ENCODE data around the gene KCNIP3.

Gene KCNIP3

GRCh38 chr2:95323347-95324155 lies 26.4 kb downstream of the KCNIP3 start:
- Mint-ChIP-seq H3K4me3 (no peak overlapping the region), H3K27me3 (no peaks in the 10 kb centered on the region), H3K36me3 (no peaks in the 10 kb centered on the region), H3K4me1 (no peaks in the 10 kb centered on the region), H3K9me3 (no peaks in the 10 kb centered on the region), H3K27ac (no peak overlapping the region)

- Mint-ChIP-seq H3K36me3 (no peaks in the 10 kb centered on the region), H3K27me3 (no peaks in the 10 kb centered on the region), H3K4me3 (no peak overlapping the region), H3K4me1 (no peaks in the 10 kb centered on the region), H3K9me3 (no peaks in the 10 kb centered on the region), H3K27ac (no peak overlapping the region)
Measured at GRCh38 chr2:95325026-95325425, 27.9 kb downstream of the KCNIP3 start.

- H3K9me3 Mint-ChIP-seq: no peaks in the 10 kb centered on the region
- H3K27me3 Mint-ChIP-seq: no peaks in the 10 kb centered on the region
- no peaks in the 10 kb centered on the region for H3K36me3 Mint-ChIP-seq
- no peak overlapping the region for H3K27ac Mint-ChIP-seq
- no peak overlapping the region for H3K4me3 Mint-ChIP-seq
- H3K4me1 Mint-ChIP-seq: no peaks in the 10 kb centered on the region
Measured at GRCh38 chr2:95325590-95326432, 28.7 kb downstream of the KCNIP3 start.

GRCh38 chr2:95326433-95327140 lies 29.4 kb downstream of the KCNIP3 start:
- H3K9me3 Mint-ChIP-seq: no peaks in the 10 kb centered on the region
- H3K36me3 Mint-ChIP-seq: no peaks in the 10 kb centered on the region
- H3K4me1 Mint-ChIP-seq: no peaks in the 10 kb centered on the region
- no peaks in the 10 kb centered on the region for H3K27me3 Mint-ChIP-seq
- no peak overlapping the region for H3K27ac Mint-ChIP-seq
- no peak overlapping the region for H3K4me3 Mint-ChIP-seq

GRCh38 chr2:95327861-95328260 lies 30.7 kb downstream of the KCNIP3 start:
- Mint-ChIP-seq H3K27me3 (no peaks in the 10 kb centered on the region), H3K27ac (no peak overlapping the region), H3K4me3 (no peak overlapping the region), H3K4me1 (no peaks in the 10 kb centered on the region), H3K36me3 (no peaks in the 10 kb centered on the region), H3K9me3 (no peaks in the 10 kb centered on the region)

GRCh38 chr2:95328358-95329125 lies 31.4 kb downstream of the KCNIP3 start:
- H3K9me3 Mint-ChIP-seq: no peaks in the 10 kb centered on the region
- H3K27ac Mint-ChIP-seq: no peak overlapping the region
- no peaks in the 10 kb centered on the region for H3K36me3 Mint-ChIP-seq
- no peak overlapping the region for H3K4me3 Mint-ChIP-seq
- no peaks in the 10 kb centered on the region for H3K27me3 Mint-ChIP-seq
- no peaks in the 10 kb centered on the region for H3K4me1 Mint-ChIP-seq

- Mint-ChIP-seq H3K27ac (no peak overlapping the region), H3K27me3 (no peaks in the 10 kb centered on the region), H3K36me3 (no peaks in the 10 kb centered on the region), H3K4me1 (no peaks in the 10 kb centered on the region), H3K9me3 (no peaks in the 10 kb centered on the region), H3K4me3 (no peak overlapping the region)
Measured at GRCh38 chr2:95329401-95329800, 32.3 kb downstream of the KCNIP3 start.

- no peaks in the 10 kb centered on the region for H3K27me3 Mint-ChIP-seq
Measured at GRCh38 chr2:95329891-95330793, 33.0 kb downstream of the KCNIP3 start.

GRCh38 chr2:95330794-95331338 lies 33.7 kb downstream of the KCNIP3 start:
- Mint-ChIP-seq H3K27ac (no peak overlapping the region), H3K4me1 (no peaks in the 10 kb centered on the region), H3K27me3 (no peaks in the 10 kb centered on the region), H3K4me3 (no peak overlapping the region), H3K36me3 (no peaks in the 10 kb centered on the region), H3K9me3 (no peaks in the 10 kb centered on the region)

More at GRCh38 chr2:95329891-95330793, 33.0 kb downstream of the KCNIP3 start:
- no peak overlapping the region for H3K27ac Mint-ChIP-seq
- no peaks in the 10 kb centered on the region for H3K4me1 Mint-ChIP-seq
- no peaks in the 10 kb centered on the region for H3K9me3 Mint-ChIP-seq
- H3K4me3 Mint-ChIP-seq: no peak overlapping the region
- no peaks in the 10 kb centered on the region for H3K36me3 Mint-ChIP-seq

- no peaks in the 10 kb centered on the region for H3K4me1 Mint-ChIP-seq
- no peak overlapping the region for H3K27ac Mint-ChIP-seq
- H3K36me3 Mint-ChIP-seq: no peaks in the 10 kb centered on the region
- no peaks in the 10 kb centered on the region for H3K27me3 Mint-ChIP-seq
- H3K9me3 Mint-ChIP-seq: no peaks in the 10 kb centered on the region
- no peak overlapping the region for H3K4me3 Mint-ChIP-seq
Measured at GRCh38 chr2:95331606-95332005, 34.5 kb downstream of the KCNIP3 start.

GRCh38 chr2:95332036-95332435 lies 34.9 kb downstream of the KCNIP3 start:
- Mint-ChIP-seq H3K36me3 (no peaks in the 10 kb centered on the region), H3K9me3 (no peaks in the 10 kb centered on the region), H3K27me3 (no peaks in the 10 kb centered on the region), H3K4me1 (no peaks in the 10 kb centered on the region), H3K4me3 (no peak overlapping the region), H3K27ac (no peak overlapping the region)

GRCh38 chr2:95333056-95333455 lies 35.9 kb downstream of the KCNIP3 start:
- no peaks in the 10 kb centered on the region for H3K9me3 Mint-ChIP-seq
- H3K36me3 Mint-ChIP-seq: no peaks in the 10 kb centered on the region
- H3K27me3 Mint-ChIP-seq: no peaks in the 10 kb centered on the region
- H3K4me3 Mint-ChIP-seq: no peak overlapping the region
- no peak overlapping the region for H3K27ac Mint-ChIP-seq
- no peaks in the 10 kb centered on the region for H3K4me1 Mint-ChIP-seq

GRCh38 chr2:95333888-95334338 lies 36.8 kb downstream of the KCNIP3 start:
- Mint-ChIP-seq H3K36me3 (no peaks in the 10 kb centered on the region), H3K27me3 (no peaks in the 10 kb centered on the region), H3K27ac (no peak overlapping the region), H3K9me3 (no peaks in the 10 kb centered on the region), H3K4me1 (no peaks in the 10 kb centered on the region), H3K4me3 (no peak overlapping the region)
